NCI-H774 (cell line): ENCODE results near the gene LDLRAD4.

Experiments used
- DNase-seq: peaks from one replicate; lab custom pipeline; 2025; lab: John Stamatoyannopoulos, UW

Gene LDLRAD4

GRCh38 chr18:13406736-13407135 is 188.2 kb downstream of the LDLRAD4 start:
- no peak for DNase-seq

- DNase-seq: no peak
Observed at GRCh38 chr18:13407484-13407883, 188.9 kb downstream of the LDLRAD4 start.

GRCh38 chr18:13409026-13409425 is 190.5 kb downstream of the LDLRAD4 start:
- DNase-seq: no peak

- no peak for DNase-seq
Observed at GRCh38 chr18:13409997-13410396, 191.4 kb downstream of the LDLRAD4 start.

GRCh38 chr18:13410471-13410870 is 191.9 kb downstream of the LDLRAD4 start:
- DNase-seq: no peak

GRCh38 chr18:13412017-13412416 is 193.5 kb downstream of the LDLRAD4 start:
- DNase-seq: no peak

GRCh38 chr18:13412901-13413300 is 194.3 kb downstream of the LDLRAD4 start:
- no peak for DNase-seq

GRCh38 chr18:13414102-13414501 is 195.5 kb downstream of the LDLRAD4 start:
- no peak for DNase-seq

GRCh38 chr18:13414521-13414920 is 196.0 kb downstream of the LDLRAD4 start:
- no peak for DNase-seq

- no peak for DNase-seq
Observed at GRCh38 chr18:13415736-13416135, 197.2 kb downstream of the LDLRAD4 start.

- no peak for DNase-seq
Observed at GRCh38 chr18:13416208-13416607, 197.6 kb downstream of the LDLRAD4 start.

- no peak for DNase-seq
Observed at GRCh38 chr18:13416848-13417247, 198.3 kb downstream of the LDLRAD4 start.

GRCh38 chr18:13418013-13418710 is 199.6 kb downstream of the LDLRAD4 start:
- no peak for DNase-seq

GRCh38 chr18:13420969-13421686 is 202.6 kb downstream of the LDLRAD4 start:
- no peak for DNase-seq

- no peak for DNase-seq
Observed at GRCh38 chr18:13422541-13423147, 204.1 kb downstream of the LDLRAD4 start.

GRCh38 chr18:13423352-13423751 is 204.8 kb downstream of the LDLRAD4 start:
- no peak for DNase-seq

- DNase-seq: no peak
Observed at GRCh38 chr18:13424363-13424762, 205.8 kb downstream of the LDLRAD4 start.

GRCh38 chr18:13425357-13426091 is 207.0 kb downstream of the LDLRAD4 start:
- DNase-seq: no peak

- DNase-seq: no peak
Observed at GRCh38 chr18:13427354-13427753, 208.8 kb downstream of the LDLRAD4 start.

GRCh38 chr18:13428319-13428718 is 209.8 kb downstream of the LDLRAD4 start:
- DNase-seq: no peak

- DNase-seq: no peak
Observed at GRCh38 chr18:13429016-13429415, 210.5 kb downstream of the LDLRAD4 start.

- no peak for DNase-seq
Observed at GRCh38 chr18:13429884-13430510, 211.4 kb downstream of the LDLRAD4 start.
